Adrenal gland (tissue), 5 donors: Measurements from ENCODE around the gene MSRB2.

Experiments
- POLR2A ChIP-seq, 2 donors: fragments of 450-650 bp; IDR thresholded peaks; one replicate each; pipeline ENCODE4 v1.6.1; 2017; ENCODE audit warnings: antibody characterized with exemption in 2 of 2, mild to moderate bottlenecking in 2 of 2, moderate library complexity in 1 of 2
- TF ChIP-seq, protein P1 (sequence below), 6 experiments: fragments of 450-650 bp in 4 of 6; fragments of 200-600 bp in 2 of 6; sonication (generic) in 1 of 6; IDR thresholded peaks; 1 replicate in 5 of 6; 2 replicates in 1 of 6; pipeline versions ENCODE4 v1.5.1 to v1.8.0; 2016 to 2021; ENCODE audit warnings: antibody characterized with exemption in 6 of 6, mild to moderate bottlenecking in 2 of 6, moderate library complexity in 1 of 6
- donor health status: DM: no; HTN: no; CAD: no.

DNA sequence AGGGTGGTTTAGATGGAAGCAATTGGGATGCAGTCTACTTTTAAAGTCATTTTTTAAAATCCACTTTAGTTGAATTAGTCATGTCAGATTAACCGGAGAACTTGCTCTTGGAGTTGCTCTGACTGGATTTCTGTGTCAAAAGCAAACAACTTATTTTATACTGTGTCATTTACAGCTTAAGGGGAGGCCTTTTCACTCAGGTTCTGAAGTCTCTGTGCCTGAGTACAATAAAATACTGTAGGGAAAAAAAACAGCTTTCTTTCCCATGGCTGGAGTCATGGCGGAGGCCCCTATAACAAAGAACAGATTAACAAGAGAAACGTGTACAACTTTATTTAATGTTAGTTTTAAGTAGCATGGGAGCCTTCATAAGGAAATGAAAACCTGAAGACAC is 39.2 kb upstream of the MSRB2 start:
- TF ChIP-seq, protein P1, sequence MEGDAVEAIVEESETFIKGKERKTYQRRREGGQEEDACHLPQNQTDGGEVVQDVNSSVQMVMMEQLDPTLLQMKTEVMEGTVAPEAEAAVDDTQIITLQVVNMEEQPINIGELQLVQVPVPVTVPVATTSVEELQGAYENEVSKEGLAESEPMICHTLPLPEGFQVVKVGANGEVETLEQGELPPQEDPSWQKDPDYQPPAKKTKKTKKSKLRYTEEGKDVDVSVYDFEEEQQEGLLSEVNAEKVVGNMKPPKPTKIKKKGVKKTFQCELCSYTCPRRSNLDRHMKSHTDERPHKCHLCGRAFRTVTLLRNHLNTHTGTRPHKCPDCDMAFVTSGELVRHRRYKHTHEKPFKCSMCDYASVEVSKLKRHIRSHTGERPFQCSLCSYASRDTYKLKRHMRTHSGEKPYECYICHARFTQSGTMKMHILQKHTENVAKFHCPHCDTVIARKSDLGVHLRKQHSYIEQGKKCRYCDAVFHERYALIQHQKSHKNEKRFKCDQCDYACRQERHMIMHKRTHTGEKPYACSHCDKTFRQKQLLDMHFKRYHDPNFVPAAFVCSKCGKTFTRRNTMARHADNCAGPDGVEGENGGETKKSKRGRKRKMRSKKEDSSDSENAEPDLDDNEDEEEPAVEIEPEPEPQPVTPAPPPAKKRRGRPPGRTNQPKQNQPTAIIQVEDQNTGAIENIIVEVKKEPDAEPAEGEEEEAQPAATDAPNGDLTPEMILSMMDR (IDR thresholded peaks at IDR 0.05): no peak
- no peak for TF ChIP-seq POLR2A (IDR thresholded peaks at IDR 0.05)
